Measurements from ENCODE around the gene MPP3.

Gene MPP3

DNA sequence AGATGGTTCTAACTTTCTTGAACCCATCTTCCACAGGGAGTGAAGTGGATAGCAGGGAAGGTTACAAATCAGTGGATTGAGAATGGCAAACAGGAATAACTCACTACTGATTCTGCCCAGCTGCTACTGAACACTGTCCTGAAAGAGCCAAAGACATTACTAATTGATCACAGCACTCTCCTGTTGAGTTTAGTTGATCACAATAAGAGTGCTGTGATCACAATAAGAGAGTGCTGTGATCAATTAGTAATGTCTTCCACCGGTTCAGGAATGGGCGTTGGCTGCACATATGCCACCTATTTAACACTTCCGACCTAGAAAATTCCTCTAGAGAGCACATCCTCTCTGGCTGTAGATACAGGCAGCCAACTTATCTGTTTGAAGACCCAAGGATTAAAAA, 41.4 kb downstream of the MPP3 start:
- Histone ChIP-seq H3K27ac (no peak overlapping the region), H3K4me3 (ENCODE audit: low read depth in 1 of 2, low read length in 1 of 2) (no peak overlapping the region), H3K4me1 (ENCODE audit: control insufficient read depth in 1 of 2, insufficient read depth in 1 of 2, low read depth in 1 of 2, low read length in 1 of 2) (no peaks in the 10 kb centered on the region), H3K9me3 (no peaks in the 10 kb centered on the region), H3K27me3 (no peaks in the 10 kb centered on the region), H3K36me3 (no peaks in the 10 kb centered on the region)
- TF ChIP-seq, protein P1, sequence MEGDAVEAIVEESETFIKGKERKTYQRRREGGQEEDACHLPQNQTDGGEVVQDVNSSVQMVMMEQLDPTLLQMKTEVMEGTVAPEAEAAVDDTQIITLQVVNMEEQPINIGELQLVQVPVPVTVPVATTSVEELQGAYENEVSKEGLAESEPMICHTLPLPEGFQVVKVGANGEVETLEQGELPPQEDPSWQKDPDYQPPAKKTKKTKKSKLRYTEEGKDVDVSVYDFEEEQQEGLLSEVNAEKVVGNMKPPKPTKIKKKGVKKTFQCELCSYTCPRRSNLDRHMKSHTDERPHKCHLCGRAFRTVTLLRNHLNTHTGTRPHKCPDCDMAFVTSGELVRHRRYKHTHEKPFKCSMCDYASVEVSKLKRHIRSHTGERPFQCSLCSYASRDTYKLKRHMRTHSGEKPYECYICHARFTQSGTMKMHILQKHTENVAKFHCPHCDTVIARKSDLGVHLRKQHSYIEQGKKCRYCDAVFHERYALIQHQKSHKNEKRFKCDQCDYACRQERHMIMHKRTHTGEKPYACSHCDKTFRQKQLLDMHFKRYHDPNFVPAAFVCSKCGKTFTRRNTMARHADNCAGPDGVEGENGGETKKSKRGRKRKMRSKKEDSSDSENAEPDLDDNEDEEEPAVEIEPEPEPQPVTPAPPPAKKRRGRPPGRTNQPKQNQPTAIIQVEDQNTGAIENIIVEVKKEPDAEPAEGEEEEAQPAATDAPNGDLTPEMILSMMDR (IDR thresholded peaks at IDR 0.05): no peak

DNA sequence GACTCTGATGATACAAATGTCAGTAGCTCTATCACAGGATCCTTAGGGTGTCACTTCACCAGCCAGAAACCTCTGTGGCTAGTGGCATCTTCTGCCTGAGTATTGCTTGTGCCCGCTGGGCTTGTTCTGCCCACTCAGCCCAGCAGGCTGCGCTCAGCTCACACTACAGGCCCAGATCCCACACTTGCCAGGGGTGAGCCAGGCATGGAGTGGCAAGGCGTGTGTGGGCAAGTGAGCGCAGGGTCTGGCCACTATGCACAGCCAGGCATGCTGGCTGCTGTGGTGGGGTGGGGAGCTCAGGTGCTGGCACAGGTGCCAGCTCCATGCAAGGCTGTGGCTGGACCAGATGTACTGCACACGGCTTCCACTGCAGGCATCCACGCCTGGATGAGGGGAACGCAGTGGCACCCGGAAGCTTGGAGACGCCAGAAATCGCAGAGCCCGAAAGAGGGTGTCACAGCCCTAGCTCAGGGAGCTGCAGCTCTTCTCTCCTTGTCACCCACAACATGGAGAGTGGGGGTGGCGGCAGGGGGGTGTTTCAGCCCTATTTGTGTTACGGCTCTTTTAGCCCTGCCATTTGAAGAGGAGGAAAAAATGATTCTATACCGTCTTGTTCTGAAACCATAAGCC, 42.5 kb downstream of the MPP3 start:
- H3K27me3 ChIP-seq: no peaks in the 10 kb centered on the region

DNA sequence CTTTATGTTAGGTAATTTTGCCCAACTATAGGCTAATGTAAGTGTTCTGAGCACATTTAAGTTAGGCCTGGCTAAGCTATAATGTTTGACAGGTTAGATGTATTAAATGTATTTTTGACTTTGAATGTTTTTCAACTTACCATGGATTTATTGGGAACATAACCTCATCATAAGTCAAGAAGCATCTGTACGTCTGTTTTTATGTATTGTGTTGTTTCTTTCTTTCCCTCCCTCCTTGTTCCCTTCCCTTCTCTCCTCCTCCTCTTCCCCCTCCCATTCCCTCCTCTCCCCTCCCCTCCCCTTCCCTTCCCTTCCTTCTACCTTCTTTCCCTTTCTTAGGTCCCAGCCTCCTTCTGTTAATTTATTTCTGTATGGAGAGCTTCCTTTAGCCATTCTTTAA, 43.5 kb downstream of the MPP3 start:
- TF ChIP-seq, protein P1 (IDR thresholded peaks at IDR 0.05): no peak
- H3K27me3 ChIP-seq: no peaks in the 10 kb centered on the region
- no peaks in the 10 kb centered on the region for H3K9me3 ChIP-seq
- H3K4me3 ChIP-seq (ENCODE audit: low read depth in 1 of 2, low read length in 1 of 2): no peak overlapping the region
- no peaks in the 10 kb centered on the region for H3K36me3 ChIP-seq
- H3K27ac ChIP-seq: no peak overlapping the region
- H3K4me1 ChIP-seq (ENCODE audit: control insufficient read depth in 1 of 2, insufficient read depth in 1 of 2, low read depth in 1 of 2, low read length in 1 of 2): no peaks in the 10 kb centered on the region

More for the DNA sequence above, 42.5 kb downstream of the MPP3 start:
- TF ChIP-seq, protein P1 (IDR thresholded peaks at IDR 0.05): no peak
- no peaks in the 10 kb centered on the region for H3K36me3 ChIP-seq
- no peaks in the 10 kb centered on the region for H3K4me1 ChIP-seq (ENCODE audit: control insufficient read depth in 1 of 2, insufficient read depth in 1 of 2, low read depth in 1 of 2, low read length in 1 of 2)
- H3K9me3 ChIP-seq: no peaks in the 10 kb centered on the region
- no peak overlapping the region for H3K4me3 ChIP-seq (ENCODE audit: low read depth in 1 of 2, low read length in 1 of 2)
- no peak overlapping the region for H3K27ac ChIP-seq

DNA sequence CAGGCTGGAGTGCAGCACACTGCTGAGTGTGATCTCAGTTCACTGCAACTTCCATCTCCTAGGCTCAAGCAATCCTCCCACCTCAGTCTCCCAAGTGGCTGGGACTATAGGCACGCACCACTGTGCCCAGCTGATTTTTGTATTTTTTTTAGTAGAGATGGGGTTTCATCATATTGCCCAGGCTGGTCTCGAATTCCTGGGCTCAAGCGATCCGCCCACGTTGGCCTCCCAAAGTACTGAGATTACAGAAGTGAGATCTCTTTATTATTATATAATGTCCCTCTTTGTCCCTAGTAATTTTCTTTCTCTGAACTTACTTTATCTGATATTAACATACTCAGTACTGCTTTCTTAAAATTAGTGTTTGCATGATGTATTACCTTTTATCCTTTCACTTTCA, 44.4 kb downstream of the MPP3 start:
- no peak overlapping the region for H3K4me3 ChIP-seq (ENCODE audit: low read depth in 1 of 2, low read length in 1 of 2)
- no peak overlapping the region for H3K27ac ChIP-seq
- no peaks in the 10 kb centered on the region for H3K4me1 ChIP-seq (ENCODE audit: control insufficient read depth in 1 of 2, insufficient read depth in 1 of 2, low read depth in 1 of 2, low read length in 1 of 2)
- H3K27me3 ChIP-seq: peaks cover 5% of the 10 kb centered on the region
- no peaks in the 10 kb centered on the region for H3K36me3 ChIP-seq
- TF ChIP-seq, protein P1 (IDR thresholded peaks at IDR 0.05): no peak
- no peaks in the 10 kb centered on the region for H3K9me3 ChIP-seq

DNA sequence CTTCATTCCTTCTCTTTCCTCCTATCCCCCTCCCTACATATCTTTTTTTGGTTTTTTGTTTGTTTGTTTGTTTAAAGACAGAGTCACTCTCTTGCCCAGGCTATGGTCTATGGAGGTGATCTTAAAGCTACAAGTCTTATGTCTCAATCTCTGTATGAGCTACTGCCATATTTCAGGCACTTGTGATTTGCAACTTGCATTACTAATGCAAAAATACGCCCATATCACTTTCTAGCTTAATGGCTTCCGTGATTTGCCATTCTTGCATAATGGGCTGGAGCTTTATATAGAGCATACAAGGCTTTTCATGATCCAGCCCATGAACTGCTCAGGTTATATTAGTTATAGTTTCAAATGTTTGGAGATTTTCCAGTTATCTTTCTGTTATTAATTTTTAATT, 45.2 kb downstream of the MPP3 start:
- H3K27ac ChIP-seq: no peak overlapping the region
- H3K27me3 ChIP-seq: peaks cover 13% of the 10 kb centered on the region
- no peak overlapping the region for H3K4me3 ChIP-seq (ENCODE audit: low read depth in 1 of 2, low read length in 1 of 2)
- no peaks in the 10 kb centered on the region for H3K36me3 ChIP-seq
- no peaks in the 10 kb centered on the region for H3K4me1 ChIP-seq (ENCODE audit: control insufficient read depth in 1 of 2, insufficient read depth in 1 of 2, low read depth in 1 of 2, low read length in 1 of 2)
- TF ChIP-seq, protein P1 (IDR thresholded peaks at IDR 0.05): no peak
- H3K9me3 ChIP-seq: no peaks in the 10 kb centered on the region
